GM12891 (cell line): Measurements from ENCODE around the gene LRPAP1.

Source experiments
- DNase-seq: peaks from one replicate; pipeline ENCODE4 v3.0.0; 2011; ENCODE audit warnings: low spot score; ENCODE audit not compliant: insufficient read length
- FAIRE-seq: peaks from 2 replicates; lab custom pipeline; 2011; peaks lifted over from hg19 to GRCh38; lab: Jason Lieb, UNC
- PAX5 ChIP-seq: IDR thresholded peaks from 2 replicates; pipeline ENCODE4 v1.6.1; 2011; ENCODE audit warnings: low read length, moderate library complexity, mild to moderate bottlenecking; ENCODE audit not compliant: insufficient read depth, severe bottlenecking
- POLR2A ChIP-seq: IDR thresholded peaks from 2 replicates; pipeline ENCODE4 v1.6.1; 2011; ENCODE audit warnings: low read depth, low read length, control low read depth
- POLR2AphosphoS5 ChIP-seq: IDR thresholded peaks from 2 replicates; pipeline ENCODE4 v1.6.1; 2011; ENCODE audit warnings: low read depth, low read length, control low read depth
- POU2F2 ChIP-seq: IDR thresholded peaks from 2 replicates; pipeline ENCODE4 v1.6.1; 2011; ENCODE audit warnings: low read depth, mild to moderate bottlenecking, control low read depth, low read length, moderate library complexity
- SPI1 ChIP-seq: IDR thresholded peaks from 2 replicates; pipeline ENCODE4 v1.6.1; 2011; ENCODE audit warnings: low read depth, low read length, control low read depth
- TAF1 ChIP-seq: IDR thresholded peaks from 2 replicates; pipeline ENCODE4 v1.6.1; 2011; ENCODE audit warnings: low read depth, low read length, control low read depth

Gene LRPAP1

GRCh38 chr4:3468154-3468553 is 64.1 kb downstream of the LRPAP1 start:
- DNase-seq (no peak), FAIRE-seq (peak; percentile 75)
- no peak for TF ChIP-seq POLR2AphosphoS5
- no peak for TF ChIP-seq TAF1
- no peak for TF ChIP-seq POLR2A
- TF ChIP-seq SPI1: no peak
- no peak for TF ChIP-seq POU2F2
- TF ChIP-seq PAX5: no peak

DNA sequence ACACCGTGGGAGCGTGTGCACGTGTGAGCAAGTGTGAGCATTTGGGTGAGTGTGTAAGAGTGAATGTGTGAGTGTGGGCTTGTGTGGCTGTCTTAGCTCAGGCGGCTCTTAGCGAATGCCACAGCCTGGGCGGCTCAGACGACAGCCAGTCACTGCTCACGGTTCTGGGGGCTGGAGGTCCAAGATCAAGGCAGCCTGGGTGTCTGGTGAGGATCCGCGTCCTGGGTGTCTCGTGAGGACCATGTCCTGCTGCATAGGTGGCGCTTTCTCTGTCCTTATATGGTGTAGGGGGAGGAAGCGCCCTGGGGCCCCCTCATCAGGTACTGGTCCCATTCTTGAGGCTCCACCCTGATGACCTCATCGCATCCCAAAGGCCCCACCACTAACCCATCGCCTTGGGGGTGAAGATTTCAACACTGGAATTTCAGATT is 64.6 kb downstream of the LRPAP1 start:
- TF ChIP-seq POLR2AphosphoS5 (no peak), PAX5 (no peak)
- DNase-seq: no peak
- no peak for FAIRE-seq

DNA sequence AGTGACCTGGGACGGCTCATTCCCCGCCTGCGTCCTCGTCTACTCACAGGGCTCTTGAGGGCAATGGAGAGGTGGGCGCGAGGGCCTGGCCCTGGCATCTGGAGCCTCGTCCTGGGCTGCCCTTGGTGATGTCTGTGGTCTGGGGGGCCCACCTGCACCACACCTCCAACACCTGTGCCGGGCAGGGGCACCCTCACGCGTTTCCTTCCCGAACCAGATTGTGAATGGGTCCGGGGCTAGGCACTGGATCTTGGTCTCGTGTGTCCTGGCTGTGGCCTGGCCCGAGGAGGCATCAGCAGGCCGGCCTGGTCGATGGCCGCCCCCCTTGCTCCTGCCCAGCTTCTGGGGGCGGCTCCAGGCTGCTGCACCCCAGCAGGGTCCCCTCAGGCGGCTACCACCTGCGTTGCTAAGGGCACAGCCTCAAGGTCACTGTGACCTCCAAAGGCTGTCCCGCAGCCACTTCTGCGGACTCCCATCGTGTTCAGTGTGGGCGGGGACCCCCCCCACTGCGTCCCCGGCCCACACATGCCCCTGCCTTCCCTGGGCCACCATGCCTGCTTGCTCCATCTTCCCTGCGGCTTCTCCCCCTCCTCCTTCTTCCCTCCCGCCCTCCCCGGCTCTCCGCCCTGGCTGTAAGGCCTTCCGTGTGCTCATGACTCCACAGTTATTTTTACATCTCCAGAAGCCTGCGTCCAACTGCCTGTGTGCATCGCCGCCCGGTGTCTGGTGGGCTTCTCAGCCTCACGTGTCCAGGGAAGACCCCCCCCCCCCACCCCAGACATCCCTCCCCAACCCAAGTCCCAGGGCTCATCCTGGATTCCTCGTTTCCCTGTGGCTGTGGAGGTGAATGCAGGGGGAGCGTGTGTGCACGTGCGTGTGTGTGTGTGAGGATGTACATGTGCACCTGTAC is 65.3 kb downstream of the LRPAP1 start:
- DNase-seq (no peak), FAIRE-seq (no peak)
- TF ChIP-seq PAX5 (no peak), TAF1 (no peak), SPI1 (no peak), POU2F2 (no peak), POLR2A (no peak), POLR2AphosphoS5 (no peak)

GRCh38 chr4:3465698-3466671 is 66.2 kb downstream of the LRPAP1 start:
- FAIRE-seq (no peak), DNase-seq (no peak)
- TF ChIP-seq POLR2A (no peak), TAF1 (no peak), PAX5 (no peak), POLR2AphosphoS5 (no peak), SPI1 (no peak), POU2F2 (no peak)

DNA sequence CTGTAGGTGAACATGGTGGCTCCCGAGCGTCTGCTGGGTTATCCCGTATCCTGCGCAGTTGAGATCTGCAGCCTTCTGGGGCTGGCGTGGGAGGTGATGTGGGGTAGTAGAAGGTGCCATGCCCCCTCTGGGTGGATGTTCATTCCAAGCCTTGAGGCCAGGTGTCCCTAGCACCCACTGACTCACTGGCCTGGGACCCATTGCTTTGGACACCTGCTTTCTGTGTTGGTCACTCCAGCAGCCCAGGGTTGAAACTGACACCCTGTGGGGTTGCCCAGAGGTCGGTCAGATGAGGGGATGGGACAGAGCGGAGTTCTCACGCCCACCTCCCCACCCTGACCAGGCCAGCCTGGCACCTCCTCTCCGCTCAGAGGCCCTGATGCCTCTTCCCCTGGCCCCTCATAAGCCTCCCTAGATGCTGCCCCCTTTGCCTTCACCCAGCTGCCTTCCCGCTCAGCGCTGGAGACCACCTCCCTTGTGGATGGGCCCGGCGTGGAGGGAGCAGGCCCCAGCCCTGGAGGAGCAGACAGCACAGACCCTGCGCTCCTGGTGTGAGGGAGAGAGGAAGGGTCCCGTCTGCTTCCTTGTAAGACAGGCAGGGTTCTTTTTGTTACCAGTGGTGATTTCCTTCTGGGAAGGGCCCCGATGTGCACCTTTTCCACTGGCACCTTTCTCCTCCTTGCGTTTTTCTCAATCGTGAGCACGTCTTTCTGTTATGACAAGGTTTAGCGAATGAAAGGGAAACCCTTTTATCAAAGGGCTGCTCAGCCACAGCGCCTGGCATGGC is 67.1 kb downstream of the LRPAP1 start:
- no peak for TF ChIP-seq TAF1
- no peak for TF ChIP-seq POLR2AphosphoS5
- TF ChIP-seq POU2F2: no peak
- no peak for TF ChIP-seq SPI1
- FAIRE-seq (no peak), DNase-seq (no peak)

DNA sequence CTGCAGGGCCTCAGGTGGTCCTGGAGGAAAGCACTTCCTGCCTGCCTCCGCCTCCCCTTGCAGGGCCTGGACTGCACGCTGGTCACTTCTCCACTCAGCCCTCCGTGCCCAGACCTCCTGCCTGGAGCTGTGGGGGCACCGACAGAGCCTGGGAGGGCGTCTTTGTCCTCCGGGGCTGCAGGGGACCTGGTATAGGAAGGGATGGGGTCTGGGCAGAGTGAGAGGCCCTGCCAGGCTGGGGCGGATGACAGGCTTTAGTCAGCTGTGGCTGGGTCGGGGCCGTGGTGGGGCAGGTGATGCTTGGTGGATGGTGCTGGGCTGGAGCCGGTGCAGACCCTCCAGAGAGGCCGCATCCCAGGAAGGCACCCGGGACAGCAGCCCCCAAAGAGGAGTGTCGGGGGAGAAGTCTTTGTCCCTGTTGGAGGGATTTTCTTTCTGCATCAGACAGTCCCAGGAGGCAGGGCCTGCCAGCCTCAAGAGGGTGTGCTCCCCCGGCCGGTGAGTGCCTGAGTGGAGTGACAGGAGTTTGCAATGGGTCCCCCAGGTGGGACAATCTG is 67.8 kb downstream of the LRPAP1 start:
- TF ChIP-seq POLR2A (no peak), SPI1 (no peak), PAX5 (no peak), TAF1 (no peak), POU2F2 (no peak), POLR2AphosphoS5 (no peak)
- DNase-seq: no peak
- FAIRE-seq: no peak

DNA sequence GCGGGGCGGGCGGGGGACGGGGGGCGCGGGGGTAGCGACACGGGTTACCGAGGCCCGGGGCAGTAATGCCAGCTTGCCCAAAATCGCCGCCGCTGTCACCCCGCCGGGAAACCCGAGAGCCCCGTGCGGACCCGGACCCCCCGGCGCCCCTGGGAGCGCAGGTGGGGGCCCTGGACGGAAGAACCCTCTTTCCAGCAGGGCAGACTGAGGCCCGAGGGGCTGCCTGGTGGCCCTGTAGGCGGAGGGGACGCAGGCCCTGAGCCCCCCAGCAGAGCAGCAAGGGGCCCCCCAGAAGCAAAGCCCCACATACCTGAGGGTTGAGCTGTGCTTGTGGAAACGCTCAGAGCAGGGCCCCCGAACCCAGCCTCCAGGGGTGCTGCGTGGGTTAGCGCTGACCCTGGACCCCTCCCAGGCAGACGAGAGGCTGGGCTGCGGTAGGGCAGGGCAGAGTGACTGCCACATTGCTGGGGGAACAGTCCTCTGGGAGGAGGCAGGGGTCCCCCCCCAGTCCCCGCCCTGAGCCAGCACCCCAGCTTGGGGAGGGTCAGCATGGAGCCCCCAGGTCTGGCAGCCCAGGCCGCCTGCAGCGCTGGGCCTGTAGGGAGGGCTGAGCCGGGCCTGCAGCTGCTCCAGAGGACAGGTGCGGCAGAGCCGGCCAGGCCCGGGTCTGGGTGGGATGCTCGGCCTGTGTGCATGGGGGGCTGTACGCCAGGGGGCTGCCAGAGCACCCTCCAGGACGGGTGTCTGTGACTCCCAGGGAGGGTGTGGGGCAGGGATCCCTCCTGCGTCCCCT is 68.5 kb downstream of the LRPAP1 start:
- TF ChIP-seq POU2F2 (no peak), TAF1 (no peak), POLR2A (no peak), SPI1 (no peak)
- DNase-seq (no peak), FAIRE-seq (no peak)

- no peak for TF ChIP-seq SPI1
- TF ChIP-seq PAX5: peak; percentile 47
- DNase-seq: no peak
- no peak for FAIRE-seq
These were observed 69.3 kb downstream of the LRPAP1 start, which contains the start of gene DOK7 for GRCh38 chr4:3462790-3463415. Gene DOK7 (plus strand): TSS chr4:3463306. CDS start chr4:3463376, 70 bp downstream.
